Activated naive CD8-positive, alpha-beta T cell treated with anti-CD3 and anti-CD28 coated beads, Interleukin-2, amount 50 U/mL, for 24 hours (primary cell): ENCODE data around the gene GMPR2.
A peak's percentile ranks its signal among the peaks of the same experiment; 100 is the strongest.
"Not testable (repeated sequence)": the region's sequence is repeated elsewhere in the genome, so short reads cannot be mapped to it uniquely, and the experiment has no call there.

Experiments used
- ATAC-seq: fragments of 150-1000 bp; cut with Tn5 transposase; one replicate; pipeline ENCODE4 v1.10.0; 2021
- DNase-seq: peaks from one replicate; pipeline ENCODE4 v3.0.0; 2021
- H3K27ac Mint-ChIP-seq: one replicate; pipeline ENCODE4 v1.8.0; 2021; ENCODE audit warnings: mild to moderate bottlenecking, mixed read lengths
- H3K27me3 Mint-ChIP-seq: one replicate; pipeline ENCODE4 v1.8.0; 2021; ENCODE audit warnings: mixed read lengths
- H3K36me3 Mint-ChIP-seq: one replicate; pipeline ENCODE4 v1.8.0; 2021; ENCODE audit warnings: low read depth, mixed read lengths
- H3K4me1 Mint-ChIP-seq: one replicate; pipeline ENCODE4 v1.8.0; 2021; ENCODE audit warnings: mixed read lengths
- H3K4me3 Mint-ChIP-seq: one replicate; pipeline ENCODE4 v1.8.0; 2021; ENCODE audit warnings: mild to moderate bottlenecking, moderate library complexity, mixed read lengths
- H3K9me3 Mint-ChIP-seq: one replicate; pipeline ENCODE4 v1.8.0; 2021; ENCODE audit warnings: mixed read lengths

GMPR2 gene

DNA sequence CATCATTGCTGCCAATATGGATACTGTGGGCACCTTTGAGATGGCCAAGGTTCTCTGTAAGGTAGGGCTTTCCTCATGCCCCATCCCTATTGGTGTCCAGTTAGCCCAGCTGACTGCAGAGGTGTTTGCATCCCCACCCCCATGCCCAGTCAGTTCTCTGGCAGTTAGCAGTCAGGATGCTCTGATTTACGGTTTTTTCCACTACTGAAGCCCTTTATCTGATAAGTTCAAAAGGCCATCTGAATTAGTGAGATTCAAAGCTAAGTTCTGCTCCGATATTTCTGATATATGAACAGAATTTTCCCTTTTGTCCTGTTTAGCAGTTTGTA, 773 bp downstream of the GMPR2 start:
- Mint-ChIP-seq H3K4me1 (peaks cover 50% of the 10 kb centered on the region), H3K36me3 (peaks cover 33% of the 10 kb centered on the region)
- peak; percentile 29 for DNase-seq

DNA sequence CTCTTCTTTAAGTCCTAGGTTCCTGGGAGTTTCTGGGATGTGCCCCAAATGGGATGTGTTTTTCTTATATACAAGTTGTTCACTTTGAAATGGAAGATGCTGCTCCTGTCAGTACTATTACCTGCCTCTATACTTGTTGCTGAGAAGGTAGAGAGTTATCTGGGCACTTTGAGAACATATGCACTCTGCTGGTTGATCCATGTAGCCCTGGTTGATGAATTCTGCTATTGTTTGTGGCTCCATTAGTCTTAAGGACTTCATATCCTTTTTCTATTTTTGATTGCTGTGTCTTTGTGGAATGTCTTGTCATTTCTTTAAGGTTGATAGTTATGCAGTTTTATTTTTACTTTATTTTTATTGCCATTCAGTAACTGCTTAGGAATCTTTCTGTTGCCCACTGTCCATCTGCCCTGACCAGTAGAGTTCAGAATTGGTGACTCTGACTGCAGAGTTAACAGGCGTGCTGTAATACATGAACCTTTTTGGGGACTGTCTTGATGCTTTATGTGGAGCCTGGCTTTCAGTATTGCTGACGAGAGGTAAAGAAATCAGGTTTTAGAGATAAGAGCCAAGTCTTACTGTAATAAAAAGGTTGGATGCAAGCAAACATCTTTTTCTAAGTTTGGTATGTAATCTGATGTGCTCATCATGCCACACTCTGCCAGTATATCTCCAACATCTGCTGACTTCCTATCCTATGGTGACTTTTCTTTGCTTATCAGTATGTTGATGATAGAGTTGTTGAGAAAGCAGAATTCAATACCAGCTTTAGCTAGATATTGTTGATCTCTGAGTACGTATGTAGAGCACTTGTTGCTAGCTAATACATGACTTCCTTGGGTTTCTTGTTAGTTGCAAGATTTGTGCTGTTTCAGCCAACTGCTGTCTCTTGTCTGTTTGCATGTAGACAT, 1.6 kb downstream of the GMPR2 start:
- H3K27ac Mint-ChIP-seq = peak overlapping the region; percentile 94
- H3K36me3 Mint-ChIP-seq = peaks cover 37% of the 10 kb centered on the region
- H3K9me3 Mint-ChIP-seq = no peaks in the 10 kb centered on the region
- H3K4me3 Mint-ChIP-seq = peak overlapping the region; percentile 94
- no peaks in the 10 kb centered on the region for H3K27me3 Mint-ChIP-seq
- H3K4me1 Mint-ChIP-seq = peaks cover 54% of the 10 kb centered on the region
- ATAC-seq = no peak
- no peak for DNase-seq

More for the DNA sequence above, 773 bp downstream of the GMPR2 start:
- Mint-ChIP-seq H3K27ac (peak overlapping the region; percentile 94), H3K9me3 (no peaks in the 10 kb centered on the region), H3K4me3 (peak overlapping the region; percentile 94), H3K27me3 (no peaks in the 10 kb centered on the region)
- ATAC-seq = no peak

DNA sequence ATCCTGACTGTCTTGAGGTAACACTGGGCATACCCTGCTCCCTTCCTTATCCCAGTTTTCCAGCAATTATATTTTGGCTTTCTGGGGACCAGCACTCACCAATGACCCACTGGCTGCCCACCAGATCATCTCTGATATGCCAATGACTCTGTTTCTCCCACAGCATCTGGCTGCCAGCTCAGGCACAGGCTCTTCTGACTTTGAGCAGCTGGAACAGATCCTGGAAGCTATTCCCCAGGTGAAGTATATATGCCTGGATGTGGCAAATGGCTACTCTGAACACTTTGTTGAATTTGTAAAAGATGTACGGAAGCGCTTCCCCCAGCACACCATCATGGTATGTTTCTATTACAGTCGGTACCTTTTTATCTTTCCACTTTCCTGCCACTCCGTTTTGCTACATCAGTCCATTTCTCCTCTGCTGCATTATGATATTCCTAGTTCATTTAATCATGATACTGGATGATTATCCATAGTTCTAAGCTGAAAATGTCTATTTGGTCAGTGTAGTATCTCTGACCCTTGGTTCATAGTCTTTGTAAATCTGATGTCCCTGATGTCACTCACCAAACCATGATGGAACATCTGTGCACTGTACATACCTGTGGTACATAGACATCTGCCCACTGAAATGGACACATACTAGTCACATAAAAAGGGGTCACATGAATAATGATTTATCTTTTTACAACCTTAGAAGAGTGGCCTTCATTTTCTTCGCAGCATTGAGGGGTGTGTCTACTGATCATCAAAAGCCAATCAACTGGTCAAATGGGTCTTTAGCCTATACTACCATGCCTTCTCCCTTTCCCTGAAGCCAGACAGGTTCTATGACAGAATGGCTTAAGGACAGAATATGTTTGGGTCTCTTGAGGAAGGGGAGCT, 3.3 kb downstream of the GMPR2 start:
- Mint-ChIP-seq H3K27me3 (no peaks in the 10 kb centered on the region), H3K36me3 (peaks cover 48% of the 10 kb centered on the region), H3K9me3 (no peaks in the 10 kb centered on the region), H3K4me3 (no peak overlapping the region), H3K4me1 (peaks cover 64% of the 10 kb centered on the region), H3K27ac (peak overlapping the region; percentile 67)
- DNase-seq (no peak), ATAC-seq (no peak)

DNA sequence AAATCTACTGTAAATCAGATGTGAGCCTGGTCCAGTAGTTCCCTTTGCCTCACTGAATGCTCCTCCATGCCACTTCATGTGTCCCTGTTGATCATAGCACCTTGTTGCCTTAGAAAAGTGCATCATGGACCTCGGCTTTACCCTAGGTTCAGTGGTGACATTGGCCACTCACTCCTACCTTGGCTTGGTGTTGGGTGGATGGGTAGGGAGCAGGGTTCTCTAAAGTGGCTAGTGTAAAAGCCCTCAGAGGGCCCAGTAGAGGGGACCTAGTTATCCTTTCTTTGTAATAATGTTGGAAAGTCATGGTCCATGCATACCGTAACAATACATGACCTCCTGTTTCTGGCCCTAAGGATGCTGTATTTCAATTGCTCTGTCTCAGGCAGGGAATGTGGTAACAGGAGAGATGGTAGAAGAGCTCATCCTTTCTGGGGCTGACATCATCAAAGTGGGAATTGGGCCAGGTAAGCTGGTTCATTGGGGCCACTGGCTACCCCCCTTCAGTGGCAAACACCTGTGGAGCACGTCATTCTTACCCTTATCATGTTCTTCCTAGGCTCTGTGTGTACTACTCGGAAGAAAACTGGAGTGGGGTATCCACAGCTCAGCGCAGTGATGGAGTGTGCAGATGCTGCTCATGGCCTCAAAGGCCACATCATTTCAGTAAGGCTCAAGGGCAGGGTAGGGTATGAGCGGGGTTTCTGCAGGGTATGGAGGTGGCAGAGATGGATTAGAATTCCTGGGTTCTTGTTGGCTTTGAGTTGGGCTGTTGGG, 4.1 kb downstream of the GMPR2 start:
- no peaks in the 10 kb centered on the region for H3K9me3 Mint-ChIP-seq
- peaks cover 48% of the 10 kb centered on the region for H3K36me3 Mint-ChIP-seq
- H3K27ac Mint-ChIP-seq = peak overlapping the region; percentile 59
- ATAC-seq (no peak), DNase-seq (no peak)
- H3K27me3 Mint-ChIP-seq = no peaks in the 10 kb centered on the region
- no peak overlapping the region for H3K4me3 Mint-ChIP-seq
- peaks cover 68% of the 10 kb centered on the region for H3K4me1 Mint-ChIP-seq

DNA sequence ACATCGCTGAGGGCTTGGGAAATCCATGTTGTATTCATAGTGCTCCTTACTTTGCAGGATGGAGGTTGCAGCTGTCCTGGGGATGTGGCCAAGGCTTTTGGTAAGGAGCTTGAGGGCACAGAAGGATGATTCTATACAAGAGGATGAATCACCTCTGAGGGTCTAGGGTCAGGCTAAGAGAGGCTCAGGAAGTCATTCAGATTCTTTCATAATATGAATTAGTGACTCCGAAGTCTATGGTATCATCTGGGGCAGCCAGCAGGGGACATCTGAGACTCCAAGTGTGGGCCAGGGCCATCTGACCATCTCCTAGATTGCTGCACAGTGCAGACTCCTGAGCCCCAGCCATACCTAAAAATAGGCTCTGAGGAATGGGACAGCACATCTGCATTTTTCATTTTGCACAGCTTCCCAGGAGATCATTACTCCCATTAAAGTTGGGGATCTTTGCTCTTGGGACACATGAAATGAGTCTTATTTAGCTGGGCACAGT, 4.8 kb downstream of the GMPR2 start:
- Mint-ChIP-seq H3K36me3 (peaks cover 50% of the 10 kb centered on the region), H3K9me3 (no peaks in the 10 kb centered on the region), H3K4me1 (peaks cover 71% of the 10 kb centered on the region), H3K27ac (no peak overlapping the region), H3K4me3 (no peak overlapping the region), H3K27me3 (no peaks in the 10 kb centered on the region)
- no peak for ATAC-seq
- no peak for DNase-seq

DNA sequence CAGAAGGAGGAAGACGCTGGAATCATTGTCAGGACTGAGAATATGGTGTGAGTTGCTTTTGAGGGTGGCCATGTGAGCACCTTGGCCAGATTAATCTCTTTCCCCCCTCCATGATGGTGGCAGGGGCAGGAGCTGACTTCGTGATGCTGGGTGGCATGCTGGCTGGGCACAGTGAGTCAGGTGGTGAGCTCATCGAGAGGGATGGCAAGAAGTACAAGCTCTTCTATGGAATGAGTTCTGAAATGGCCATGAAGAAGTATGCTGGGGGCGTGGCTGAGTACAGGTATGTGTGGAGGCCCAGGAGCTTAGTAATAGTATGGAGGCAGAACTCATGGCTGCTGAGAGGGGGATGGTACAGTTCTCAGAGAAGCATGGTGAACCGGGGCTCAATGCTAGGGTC, 5.4 kb downstream of the GMPR2 start:
- H3K27ac Mint-ChIP-seq = peak overlapping the region; percentile 40
- H3K9me3 Mint-ChIP-seq = no peaks in the 10 kb centered on the region
- DNase-seq (no peak), ATAC-seq (no peak)
- H3K36me3 Mint-ChIP-seq = peaks cover 50% of the 10 kb centered on the region
- H3K4me3 Mint-ChIP-seq = no peak overlapping the region
- peaks cover 75% of the 10 kb centered on the region for H3K4me1 Mint-ChIP-seq
- H3K27me3 Mint-ChIP-seq = no peaks in the 10 kb centered on the region

DNA sequence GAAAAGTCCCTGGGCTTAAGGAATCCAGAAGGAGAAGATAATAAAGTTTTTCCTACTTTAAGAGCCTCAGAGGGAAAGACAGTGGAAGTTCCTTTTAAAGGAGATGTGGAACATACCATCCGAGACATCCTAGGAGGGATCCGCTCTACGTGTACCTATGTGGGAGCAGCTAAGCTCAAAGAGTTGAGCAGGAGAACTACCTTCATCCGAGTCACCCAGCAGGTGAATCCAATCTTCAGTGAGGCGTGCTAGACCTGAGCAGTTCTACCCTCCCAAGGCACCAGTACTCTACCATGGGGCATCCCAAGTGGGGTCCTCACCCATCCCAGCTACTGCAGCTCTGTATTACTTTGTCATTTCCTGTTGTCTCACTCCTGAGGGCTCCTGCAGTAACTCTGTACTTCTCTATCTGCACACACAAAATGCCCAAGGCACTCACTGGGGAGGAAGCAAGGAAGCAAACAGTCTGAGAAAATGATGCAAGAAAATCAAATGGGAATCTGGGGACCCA, 5.9 kb downstream of the GMPR2 start:
- Mint-ChIP-seq H3K27ac (peak overlapping the region; percentile 55), H3K9me3 (no peaks in the 10 kb centered on the region), H3K36me3 (peaks cover 50% of the 10 kb centered on the region), H3K27me3 (no peaks in the 10 kb centered on the region), H3K4me1 (peaks cover 75% of the 10 kb centered on the region), H3K4me3 (no peak overlapping the region)
- no peak for ATAC-seq
- DNase-seq = no peak

DNA sequence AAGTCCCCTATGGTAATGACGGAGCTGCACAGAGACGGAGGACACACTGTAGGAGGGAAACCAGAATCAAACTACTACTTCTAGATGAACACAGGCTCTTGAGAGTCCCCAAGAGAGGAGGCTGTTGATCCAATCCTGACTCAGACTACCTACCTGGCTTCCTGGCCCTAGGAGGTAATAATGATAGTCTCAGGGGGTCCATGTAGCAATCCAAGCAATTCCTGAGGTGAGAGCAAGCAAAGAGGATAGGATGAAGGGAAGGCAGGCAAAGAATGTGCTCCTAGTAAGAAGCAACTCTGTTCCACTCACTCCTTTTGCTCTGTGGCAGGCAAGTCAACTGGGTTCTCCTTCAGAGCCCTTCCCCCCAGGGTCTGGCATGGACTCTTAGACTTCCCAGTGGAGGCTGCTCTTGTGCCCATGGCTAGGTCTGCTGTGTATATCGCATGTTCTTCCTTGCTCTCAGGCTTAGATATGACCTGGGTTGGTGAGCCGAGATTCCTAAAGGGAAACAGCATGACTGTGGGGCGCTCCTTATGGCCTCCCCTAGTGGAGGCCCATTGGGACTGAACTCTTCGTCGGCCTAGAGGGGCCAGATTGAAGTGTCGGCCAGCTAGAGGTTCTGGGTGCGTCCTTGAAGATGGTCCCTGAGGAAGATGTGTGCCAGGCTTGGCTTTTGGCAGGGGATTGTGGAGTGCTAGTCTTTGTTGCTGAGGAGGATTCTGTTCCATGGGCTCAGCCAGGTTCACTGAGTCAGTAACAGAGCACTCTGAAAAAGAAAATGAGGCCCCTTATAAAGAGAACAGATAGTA, 7.6 kb downstream of the GMPR2 start:
- Mint-ChIP-seq H3K36me3 (peaks cover 43% of the 10 kb centered on the region), H3K27me3 (no peaks in the 10 kb centered on the region), H3K9me3 (no peaks in the 10 kb centered on the region), H3K4me3 (peak overlapping the region; percentile 90), H3K27ac (peak overlapping the region; percentile 70), H3K4me1 (peaks cover 68% of the 10 kb centered on the region)
- no peak for ATAC-seq
- DNase-seq = no peak

DNA sequence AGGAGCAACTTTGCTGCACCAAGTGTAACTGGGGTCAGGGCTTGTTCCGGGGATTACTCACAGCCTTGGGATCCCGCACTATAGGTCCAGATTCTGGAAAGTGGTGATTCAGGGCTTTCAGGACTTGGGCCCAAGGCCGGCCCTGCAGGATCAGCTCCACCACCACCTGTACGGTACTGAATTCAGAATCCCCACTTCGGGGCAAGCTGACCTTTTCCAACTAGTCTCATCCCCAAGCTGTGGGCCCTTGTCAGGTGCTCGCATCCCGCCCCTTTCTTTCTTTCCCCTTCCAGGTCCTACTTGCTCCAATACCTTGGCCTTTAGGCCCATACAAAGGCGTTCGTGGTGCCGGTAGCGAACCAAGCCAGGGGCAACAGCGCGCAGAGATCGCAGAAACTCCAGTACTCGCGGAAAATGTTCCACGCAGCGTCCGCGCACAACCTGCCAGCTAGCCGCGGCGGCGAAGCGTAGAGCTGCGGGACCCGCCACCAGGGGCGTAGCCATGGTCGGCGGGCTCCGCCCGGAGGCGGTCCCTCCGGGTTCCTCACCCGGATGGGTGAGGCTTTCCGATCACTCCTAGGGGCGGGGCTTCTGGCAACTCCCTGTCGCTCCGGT, 9.2 kb downstream of the GMPR2 start:
- Mint-ChIP-seq H3K4me3 (peak overlapping the region; percentile 90), H3K27ac (peak overlapping the region; percentile 97), H3K27me3 (no peaks in the 10 kb centered on the region), H3K36me3 (peaks cover 31% of the 10 kb centered on the region), H3K4me1 (peaks cover 68% of the 10 kb centered on the region), H3K9me3 (no peaks in the 10 kb centered on the region)
- DNase-seq (peak; percentile 93), ATAC-seq (peak; percentile 82)

DNA sequence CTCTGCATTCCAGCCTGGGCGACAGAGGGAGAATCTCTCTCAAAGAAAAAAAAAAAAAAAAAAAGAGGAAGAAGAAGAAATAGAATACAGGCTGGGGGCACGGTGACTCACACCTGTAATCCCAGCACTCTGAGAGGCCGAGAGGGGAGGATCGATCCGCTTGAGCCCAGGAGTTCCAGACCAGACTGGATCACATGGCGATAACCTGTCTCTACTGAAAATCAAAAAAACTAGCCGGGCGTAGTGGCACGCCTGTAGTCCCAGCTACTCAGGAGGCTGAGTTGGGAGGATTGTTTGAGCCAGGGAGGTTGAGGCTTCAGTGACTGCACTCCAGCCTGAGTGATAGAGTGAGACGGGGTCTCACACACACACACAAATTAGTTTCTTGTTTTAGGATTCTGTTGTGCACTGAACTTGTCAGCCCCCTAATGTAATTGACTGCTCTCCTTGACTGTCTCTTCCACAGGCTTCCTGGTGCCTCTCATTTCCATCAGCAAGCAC, 10.7 kb downstream of the GMPR2 start:
- Mint-ChIP-seq H3K27ac (peak overlapping the region; percentile 97), H3K27me3 (no peaks in the 10 kb centered on the region), H3K9me3 (no peaks in the 10 kb centered on the region), H3K36me3 (peaks cover 17% of the 10 kb centered on the region), H3K4me1 (peaks cover 76% of the 10 kb centered on the region), H3K4me3 (peak overlapping the region; percentile 90)
- no peak for DNase-seq
- no peak for ATAC-seq

DNA sequence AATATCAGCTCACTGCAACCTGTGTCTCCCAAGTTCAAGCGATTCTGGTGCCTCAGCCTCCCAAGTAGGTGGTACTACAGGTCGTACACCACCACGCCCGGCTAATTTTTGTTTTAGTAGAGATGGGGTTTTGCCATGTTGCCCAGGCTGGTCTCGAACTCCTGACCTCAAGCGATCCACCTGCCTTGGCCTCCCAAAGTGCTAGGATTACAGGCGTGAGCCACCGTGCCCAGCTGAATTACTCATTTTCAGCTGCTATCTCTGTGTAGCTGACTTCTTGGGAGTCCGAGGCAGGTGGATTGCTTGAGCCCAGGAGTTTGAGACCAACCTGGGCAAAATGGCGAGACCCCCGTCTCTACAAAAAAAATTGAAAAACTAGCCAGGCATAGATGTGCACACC, 12.6 kb downstream of the GMPR2 start:
- not testable (repeated sequence) for H3K27me3 Mint-ChIP-seq, ATAC-seq, H3K4me3 Mint-ChIP-seq, H3K27ac Mint-ChIP-seq, DNase-seq, H3K9me3 Mint-ChIP-seq, H3K36me3 Mint-ChIP-seq
- H3K4me1 Mint-ChIP-seq = peaks cover 65% of the 10 kb centered on the region

DNA sequence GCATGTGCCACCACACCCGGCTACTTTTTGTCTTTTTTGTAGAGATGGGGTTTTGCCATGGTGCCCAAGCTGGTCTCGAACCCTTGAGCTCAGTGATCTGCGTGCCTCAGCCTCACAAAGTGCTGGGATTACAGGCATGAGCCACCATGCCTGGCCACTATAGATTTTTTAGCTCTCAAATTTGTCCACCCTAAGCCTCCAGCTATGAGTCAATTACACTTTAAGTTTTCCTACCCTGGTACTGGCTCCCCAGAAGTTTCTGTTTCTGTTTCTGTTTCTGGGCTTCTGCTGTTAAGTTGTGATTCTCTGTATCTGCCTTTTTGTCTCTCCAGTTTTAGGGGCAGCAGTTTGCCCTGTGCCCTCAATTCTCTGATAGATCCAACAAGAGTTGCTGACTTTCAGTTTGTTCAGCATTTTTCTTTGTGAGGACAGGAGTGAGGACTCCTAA, 14.1 kb downstream of the GMPR2 start:
- H3K27ac Mint-ChIP-seq = peak overlapping the region; percentile 91
- peaks cover 57% of the 10 kb centered on the region for H3K4me1 Mint-ChIP-seq
- H3K27me3 Mint-ChIP-seq = no peaks in the 10 kb centered on the region
- H3K36me3 Mint-ChIP-seq = peaks cover 2% of the 10 kb centered on the region
- peak overlapping the region; percentile 69 for H3K4me3 Mint-ChIP-seq
- ATAC-seq (peak; percentile 34), DNase-seq (no peak)
- no peaks in the 10 kb centered on the region for H3K9me3 Mint-ChIP-seq

DNA sequence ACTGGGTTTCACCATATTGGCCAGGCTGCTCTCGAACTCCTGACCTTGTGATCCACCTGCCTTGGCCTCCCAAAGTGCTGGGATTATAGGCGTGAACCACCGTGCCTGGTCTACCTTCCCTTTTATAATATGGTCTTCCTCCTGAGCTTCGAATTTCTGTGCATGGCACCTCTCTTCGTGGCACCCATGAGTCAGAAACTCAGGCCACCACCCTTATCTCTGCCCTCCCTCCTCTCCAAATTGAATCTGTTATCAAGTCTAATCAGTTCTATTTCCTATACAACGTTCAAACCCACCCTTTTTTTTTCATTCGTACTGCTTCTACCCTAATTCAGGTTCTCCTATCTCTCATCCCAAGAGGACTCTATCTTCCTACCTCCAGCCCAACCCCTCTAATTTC, 14.7 kb downstream of the GMPR2 start:
- DNase-seq (no peak), ATAC-seq (no peak)
- H3K27me3 Mint-ChIP-seq = no peaks in the 10 kb centered on the region
- peaks cover 53% of the 10 kb centered on the region for H3K4me1 Mint-ChIP-seq
- H3K9me3 Mint-ChIP-seq = no peaks in the 10 kb centered on the region
- H3K4me3 Mint-ChIP-seq = peak overlapping the region; percentile 53
- no peaks in the 10 kb centered on the region for H3K36me3 Mint-ChIP-seq
- peak overlapping the region; percentile 72 for H3K27ac Mint-ChIP-seq
